ENCODE results near the gene KHDC3L.

DNA sequence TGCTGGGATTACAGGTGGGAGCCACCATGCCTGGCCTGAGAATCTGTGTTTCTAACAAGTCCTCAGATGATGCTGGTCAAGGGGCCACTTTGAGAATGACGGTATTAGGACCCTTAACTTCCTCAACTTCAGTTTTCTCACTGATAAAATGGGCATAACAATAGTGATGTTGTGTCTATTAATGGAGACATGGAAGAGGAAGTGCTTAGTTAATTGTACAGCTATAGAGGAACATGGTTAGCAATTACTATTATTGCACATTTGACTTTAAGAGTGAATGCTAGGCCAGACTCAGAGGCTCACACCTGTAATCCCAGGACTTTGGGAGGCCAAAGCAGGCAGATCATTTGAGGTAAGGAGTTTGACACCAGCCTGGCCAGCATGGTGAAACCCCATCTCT lies 21.1 kb upstream of the KHDC3L start:
- TF ChIP-seq, protein P1, sequence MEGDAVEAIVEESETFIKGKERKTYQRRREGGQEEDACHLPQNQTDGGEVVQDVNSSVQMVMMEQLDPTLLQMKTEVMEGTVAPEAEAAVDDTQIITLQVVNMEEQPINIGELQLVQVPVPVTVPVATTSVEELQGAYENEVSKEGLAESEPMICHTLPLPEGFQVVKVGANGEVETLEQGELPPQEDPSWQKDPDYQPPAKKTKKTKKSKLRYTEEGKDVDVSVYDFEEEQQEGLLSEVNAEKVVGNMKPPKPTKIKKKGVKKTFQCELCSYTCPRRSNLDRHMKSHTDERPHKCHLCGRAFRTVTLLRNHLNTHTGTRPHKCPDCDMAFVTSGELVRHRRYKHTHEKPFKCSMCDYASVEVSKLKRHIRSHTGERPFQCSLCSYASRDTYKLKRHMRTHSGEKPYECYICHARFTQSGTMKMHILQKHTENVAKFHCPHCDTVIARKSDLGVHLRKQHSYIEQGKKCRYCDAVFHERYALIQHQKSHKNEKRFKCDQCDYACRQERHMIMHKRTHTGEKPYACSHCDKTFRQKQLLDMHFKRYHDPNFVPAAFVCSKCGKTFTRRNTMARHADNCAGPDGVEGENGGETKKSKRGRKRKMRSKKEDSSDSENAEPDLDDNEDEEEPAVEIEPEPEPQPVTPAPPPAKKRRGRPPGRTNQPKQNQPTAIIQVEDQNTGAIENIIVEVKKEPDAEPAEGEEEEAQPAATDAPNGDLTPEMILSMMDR (IDR thresholded peaks at IDR 0.05) = no peak
- TF ChIP-seq EP300 (IDR thresholded peaks at IDR 0.05) (no peak), POLR2A (IDR thresholded peaks at IDR 0.05) (no peak)

Measured in sigmoid colon (tissue), 4 donors.